Panc1 (cell line): ENCODE results near the gene NPC1L1. TPM values are rescaled to one million over a fixed set of nuclear protein-coding genes. Genes with fewer than 3 reads are reported as not detected.

Experiments used
- ATAC-seq: fragments of 200-7000 bp; cut with Tn5 transposase; 2 replicates; pipeline ENCODE4 v1.9.1; 2020; ENCODE audit warnings: mild to moderate bottlenecking, moderate library complexity
- BruUV-seq: library from RNA; stranded (reverse); fragments of 400-500 nt; replicated peaks from 2 replicates; lab custom pipeline; 2021; lab: Mats Ljungman, UMichigan
- CTCF ChIA-PET: fragments of 300-600 bp; sonication (Branson Sonifier 250); formaldehyde crosslinking; loops from one replicate; lab custom pipeline; 2022; ENCODE audit warnings: antibody characterized with exemption; lab: Charles Lee
- POLR2A ChIA-PET: fragments of 300-600 bp; sonication (Branson Sonifier 250); formaldehyde crosslinking; loops from one replicate; lab custom pipeline; 2022; ENCODE audit warnings: antibody characterized with exemption; lab: Charles Lee
- DNase-seq: peaks from one replicate; pipeline ENCODE4 v3.0.0-alpha.2; 2010; ENCODE audit warnings: low read depth, low spot score
- H3K27ac ChIP-seq: 2 replicates; pipeline ENCODE4 v1.5.1; 2011; ENCODE audit warnings: mild to moderate bottlenecking, low read length, inconsistent platforms
- H3K27me3 ChIP-seq: fragments of 200-500 bp; sonication (Bioruptor generic); 2 replicates; pipeline ENCODE4 v1.6.0; 2014; ENCODE audit warnings: low read length, inconsistent platforms; ENCODE audit not compliant: control insufficient read depth, insufficient read depth
- H3K36me3 ChIP-seq: fragments of 200-500 bp; sonication (Bioruptor generic); 2 replicates; pipeline ENCODE4 v1.5.1; 2014; ENCODE audit warnings: inconsistent platforms, mild to moderate bottlenecking, low read length, moderate library complexity; ENCODE audit not compliant: control insufficient read depth, insufficient read depth
- H3K4me1 ChIP-seq: 2 replicates; pipeline ENCODE4 v1.5.1; 2011; ENCODE audit warnings: inconsistent platforms, mild to moderate bottlenecking, low read length, moderate library complexity; ENCODE audit not compliant: control insufficient read depth, insufficient read depth
- H3K4me3 ChIP-seq, 2 experiments: 2 replicates each; pipeline ENCODE4 v1.5.1; 2011 to 2012; ENCODE audit warnings: low read depth in 2 of 2, low read length in 2 of 2, mild to moderate bottlenecking in 2 of 2, inconsistent platforms in 1 of 2, moderate library complexity in 1 of 2
- H3K9me3 ChIP-seq: fragments of 200-500 bp; sonication (Bioruptor generic); 2 replicates; pipeline ENCODE4 v1.5.1; 2014; ENCODE audit warnings: low read depth, mild to moderate bottlenecking, inconsistent platforms, low read length, moderate library complexity; ENCODE audit not compliant: control insufficient read depth, insufficient read depth
- CTCF ChIP-seq: fragments of 450-650 bp; IDR thresholded peaks from 2 replicates; pipeline ENCODE4 v1.5.1; 2017; ENCODE audit warnings: mild to moderate bottlenecking
- POLR2AphosphoS5 ChIP-seq: IDR thresholded peaks from 2 replicates; pipeline ENCODE4 v1.6.1; 2012; ENCODE audit warnings: mild to moderate bottlenecking, low read depth, low read length, moderate library complexity
- SIN3A ChIP-seq: IDR thresholded peaks from 2 replicates; pipeline ENCODE4 v1.6.1; 2012; ENCODE audit warnings: low read depth, mild to moderate bottlenecking, low read length, moderate library complexity, borderline replicate concordance; ENCODE audit not compliant: insufficient read depth
- TCF7L2 ChIP-seq: IDR thresholded peaks from 2 replicates; pipeline ENCODE4 v1.6.1; 2011; ENCODE audit warnings: mild to moderate bottlenecking, low read depth, low read length, inconsistent platforms
- in situ Hi-C: cut with HindIII; loops from 2 replicates; pipeline ENCODE4 v1.10.0; 2016; ENCODE audit warnings: low sequenced_read_pairs, low pct_unique_long_range_greater_than_20kb
- intact Hi-C: fragments of 100-400 bp; cut with micrococcal nuclease; formaldehyde crosslinking; loops from one replicate; pipeline ENCODE4 v1.10.0; 2022; ENCODE audit not compliant: unreplicated experiment
- total RNA-seq: library from RNA; stranded (reverse); gene quantifications from one replicate; pipeline ENCODE4 v1.2.1, GENCODE V29; 2021; ENCODE audit not compliant: unreplicated experiment
- TF ChIP-seq, protein P1 (sequence below), 2 experiments: IDR thresholded peaks; 2 replicates each; pipeline ENCODE4 v1.6.1; 2011 to 2012; ENCODE audit warnings: low read depth in 2 of 2, control low read depth in 1 of 2, low read length in 1 of 2, mild to moderate bottlenecking in 1 of 2, moderate library complexity in 1 of 2; ENCODE audit not compliant: insufficient read depth in 1 of 2

NPC1L1 gene
- total RNA-seq, 1 experiment from 2014 or later: not detected

GRCh38 chr7:44491229-44491628, 49.9 kb downstream of the NPC1L1 start:
- H3K27me3 ChIP-seq: no peaks in the 10 kb centered on the region; the same call in 1 of the 2 replicates
- BruUV-seq: no TSS peak
- in situ Hi-C loops: no loop called here

GRCh38 chr7:44490351-44491200, 50.6 kb downstream of the NPC1L1 start, which contains the start of gene NUDCD3:
NUDCD3 (minus strand) TSS chr7:44490658; CDS start chr7:44490600, 58 bp downstream.
- in situ Hi-C loops: no loop called here

More at GRCh38 chr7:44491229-44491628, 49.9 kb downstream of the NPC1L1 start:
- ATAC-seq (no peak), DNase-seq (no peak)
- no peak for TF ChIP-seq POLR2AphosphoS5
- TF ChIP-seq, protein P1, sequence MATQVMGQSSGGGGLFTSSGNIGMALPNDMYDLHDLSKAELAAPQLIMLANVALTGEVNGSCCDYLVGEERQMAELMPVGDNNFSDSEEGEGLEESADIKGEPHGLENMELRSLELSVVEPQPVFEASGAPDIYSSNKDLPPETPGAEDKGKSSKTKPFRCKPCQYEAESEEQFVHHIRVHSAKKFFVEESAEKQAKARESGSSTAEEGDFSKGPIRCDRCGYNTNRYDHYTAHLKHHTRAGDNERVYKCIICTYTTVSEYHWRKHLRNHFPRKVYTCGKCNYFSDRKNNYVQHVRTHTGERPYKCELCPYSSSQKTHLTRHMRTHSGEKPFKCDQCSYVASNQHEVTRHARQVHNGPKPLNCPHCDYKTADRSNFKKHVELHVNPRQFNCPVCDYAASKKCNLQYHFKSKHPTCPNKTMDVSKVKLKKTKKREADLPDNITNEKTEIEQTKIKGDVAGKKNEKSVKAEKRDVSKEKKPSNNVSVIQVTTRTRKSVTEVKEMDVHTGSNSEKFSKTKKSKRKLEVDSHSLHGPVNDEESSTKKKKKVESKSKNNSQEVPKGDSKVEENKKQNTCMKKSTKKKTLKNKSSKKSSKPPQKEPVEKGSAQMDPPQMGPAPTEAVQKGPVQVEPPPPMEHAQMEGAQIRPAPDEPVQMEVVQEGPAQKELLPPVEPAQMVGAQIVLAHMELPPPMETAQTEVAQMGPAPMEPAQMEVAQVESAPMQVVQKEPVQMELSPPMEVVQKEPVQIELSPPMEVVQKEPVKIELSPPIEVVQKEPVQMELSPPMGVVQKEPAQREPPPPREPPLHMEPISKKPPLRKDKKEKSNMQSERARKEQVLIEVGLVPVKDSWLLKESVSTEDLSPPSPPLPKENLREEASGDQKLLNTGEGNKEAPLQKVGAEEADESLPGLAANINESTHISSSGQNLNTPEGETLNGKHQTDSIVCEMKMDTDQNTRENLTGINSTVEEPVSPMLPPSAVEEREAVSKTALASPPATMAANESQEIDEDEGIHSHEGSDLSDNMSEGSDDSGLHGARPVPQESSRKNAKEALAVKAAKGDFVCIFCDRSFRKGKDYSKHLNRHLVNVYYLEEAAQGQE (IDR thresholded peaks at IDR 0.05; ENCODE audit: insufficient read depth in 1 of 2, low read depth in 2 of 2, low read length in 1 of 2): no peak
- TF ChIP-seq TCF7L2: no peak
- TF ChIP-seq SIN3A: no peak
- no peak for TF ChIP-seq CTCF
- intact Hi-C loops: loop anchor here (5.0 kb wide), 1 partner anchor 71 kb away; no protein-coding TSS in a partner anchor
- H3K4me1 ChIP-seq: peaks cover 22% of the 10 kb centered on the region
- no peaks in the 10 kb centered on the region for H3K36me3 ChIP-seq
- H3K9me3 ChIP-seq: no peaks in the 10 kb centered on the region
- CTCF ChIA-PET: no interaction called here
- POLR2A ChIA-PET: interaction anchor here (0.5 to 1.8 kb wide), 2 partner anchors 48 to 70 kb away, joined by 3 to 6 read pairs; no protein-coding TSS in a partner anchor
- peak overlapping the region; percentile 96 for H3K27ac ChIP-seq
- H3K4me3 ChIP-seq: peak overlapping the region; percentile 74 to 82

More at GRCh38 chr7:44490351-44491200, 50.6 kb downstream of the NPC1L1 start, which contains the start of gene NUDCD3:
- CTCF ChIA-PET: interaction anchor here (0.6 kb wide), 1 partner anchor 89 kb away, joined by 3 read pairs; no protein-coding TSS in a partner anchor
- POLR2A ChIA-PET: interaction anchor here (0.5 to 1.8 kb wide), 2 partner anchors 48 to 69 kb away, joined by 3 to 6 read pairs; no protein-coding TSS in a partner anchor
- peak; percentile 93 for TF ChIP-seq SIN3A
- peak; percentile 82 for TF ChIP-seq POLR2AphosphoS5
- peak; percentile 96 for TF ChIP-seq TCF7L2
- peak; percentile 33; the same call in 1 of the 2 replicates for TF ChIP-seq CTCF
- TF ChIP-seq, protein P1 (IDR thresholded peaks at IDR 0.05; ENCODE audit: insufficient read depth in 1 of 2, low read depth in 2 of 2, low read length in 1 of 2): no peak
- Histone ChIP-seq H3K4me1 (peaks cover 22% of the 10 kb centered on the region), H3K9me3 (no peaks in the 10 kb centered on the region), H3K4me3 (peak within 1 kb of the TSS; percentile 74 to 82), H3K27ac (peak within 1 kb of the TSS; percentile 96), H3K27me3 (no peaks in the 10 kb centered on the region; the same call in 1 of the 2 replicates), H3K36me3 (no peaks in the 10 kb centered on the region)
- peak; percentile 74 for DNase-seq
- BruUV-seq: TSS peak; percentile 80
- intact Hi-C loops: loop anchor here (5.0 kb wide), 1 partner anchor 72 kb away; no protein-coding TSS in a partner anchor
- ATAC-seq: peak; percentile 99
